Myocyte (in vitro differentiated cells): ENCODE data around the gene ZNF3. TPM values are rescaled to one million over a fixed set of nuclear protein-coding genes. Genes with fewer than 3 reads are reported as not detected.
A peak's percentile ranks its signal among the peaks of the same experiment; 100 is the strongest.

Experiments used
- DNase-seq: peaks from one replicate; pipeline ENCODE4 v3.0.0-alpha.2; 2012; ENCODE audit warnings: low read depth
- total RNA-seq: library from RNA; depleted of rRNA; stranded (reverse); fragments of >200 nt; gene quantifications from 2 replicates; pipeline ENCODE4 v1.2.3, GENCODE V29; 2014

The ZNF3 gene
- total RNA-seq, 1 donor from 2014 or later = 40.7 TPM

DNA sequence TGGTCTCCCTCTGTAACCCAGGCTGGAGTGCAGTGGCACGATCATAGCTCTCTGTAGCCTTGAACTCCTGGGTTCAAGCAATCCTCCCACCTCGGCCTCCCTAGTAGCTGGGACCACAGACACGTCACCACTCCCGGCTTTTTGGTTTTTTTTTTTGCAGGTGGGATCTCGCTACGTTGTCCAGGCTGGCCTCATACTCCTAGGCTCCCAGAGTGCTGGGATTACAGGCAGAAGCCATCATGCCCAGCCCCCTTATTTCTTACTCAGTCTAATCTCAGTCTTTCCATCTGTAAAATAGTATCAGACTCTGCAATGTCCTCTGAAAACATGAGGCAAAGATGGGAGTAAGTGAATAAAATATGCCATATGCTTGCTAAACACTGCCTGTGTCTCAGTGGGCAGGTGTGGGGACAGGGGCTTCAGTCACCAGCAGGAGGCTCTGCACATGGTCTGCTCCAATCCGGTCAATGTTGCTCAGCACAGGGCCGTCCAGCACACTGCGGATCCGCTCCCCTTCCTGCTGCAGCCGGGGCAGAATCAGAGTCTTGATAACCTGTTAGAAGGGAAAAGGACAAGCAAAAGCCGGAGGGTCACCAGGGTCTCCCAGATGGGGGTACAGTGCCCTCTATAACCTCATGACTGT, 28.1 kb upstream of the ZNF3 start:
- no peak for DNase-seq

DNA sequence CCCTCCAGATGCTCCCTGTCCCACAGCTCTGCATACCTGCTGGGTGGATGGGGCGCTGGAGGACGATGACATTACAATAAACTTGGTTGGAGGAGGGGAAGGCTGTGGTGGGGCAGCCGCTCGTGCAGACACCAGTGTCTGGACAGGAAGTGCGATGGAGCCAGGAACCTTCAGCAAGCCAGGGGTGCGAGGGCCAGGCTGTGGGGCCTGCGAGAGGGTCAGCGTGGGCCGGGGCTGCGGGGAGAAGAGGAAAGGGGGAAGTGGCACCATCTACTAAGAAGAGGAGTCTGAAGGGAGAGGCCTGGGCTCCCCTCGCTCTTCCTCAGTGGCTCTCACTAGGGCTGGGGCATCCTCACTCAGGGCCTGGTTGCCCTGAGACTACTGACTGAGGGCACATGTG, 26.4 kb upstream of the ZNF3 start:
- no peak for DNase-seq

DNA sequence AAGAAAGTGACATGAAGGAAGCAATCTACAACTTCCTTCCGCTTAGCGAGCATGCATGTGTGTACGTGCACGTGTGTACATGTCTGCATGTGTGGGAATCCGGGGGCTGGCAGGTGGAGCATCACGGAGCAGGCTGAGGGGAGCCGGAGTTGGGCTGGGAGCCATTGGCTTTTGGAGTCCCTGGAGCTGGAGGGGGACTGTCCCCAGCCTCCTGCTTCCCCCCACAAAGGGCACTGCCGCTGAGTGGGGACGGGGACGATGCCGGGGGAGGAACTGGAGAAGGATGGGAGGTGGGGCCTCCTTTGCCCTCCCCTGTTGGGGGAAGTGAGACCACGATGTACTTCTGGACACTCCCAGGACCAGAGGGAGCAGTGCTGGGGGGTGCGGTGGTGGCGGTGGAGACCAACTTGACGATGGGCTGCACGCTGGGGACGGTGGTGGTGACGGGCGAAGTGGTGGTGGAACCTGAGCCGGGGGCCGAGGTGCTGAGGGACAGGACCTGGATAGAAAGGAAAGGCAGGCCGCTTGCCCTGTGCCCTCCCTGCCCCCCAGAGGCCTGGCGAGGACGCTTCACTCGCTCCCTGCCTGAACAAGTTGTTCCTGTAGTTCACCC, 25.7 kb upstream of the ZNF3 start:
- no peak for DNase-seq

DNA sequence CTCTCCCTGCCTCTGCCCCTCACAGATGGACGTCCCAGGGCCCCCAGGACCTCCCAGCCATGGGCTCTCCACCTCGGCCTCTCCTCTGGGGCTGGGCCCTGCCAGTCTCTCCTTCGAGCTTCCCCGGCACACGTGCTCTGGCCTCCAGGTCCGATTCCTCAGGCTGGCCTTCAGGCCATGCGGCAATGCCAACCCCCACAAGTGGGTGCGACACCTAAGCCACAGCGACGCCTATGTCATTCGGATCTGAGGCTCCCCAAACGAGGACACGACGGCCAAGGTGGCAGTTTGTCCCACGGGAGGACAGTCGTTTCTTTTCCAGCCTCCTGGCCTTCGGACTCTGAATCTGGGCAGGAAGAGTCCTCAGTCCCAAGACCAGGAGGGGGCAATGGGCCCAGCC, 25.1 kb upstream of the ZNF3 start:
- DNase-seq = no peak

DNA sequence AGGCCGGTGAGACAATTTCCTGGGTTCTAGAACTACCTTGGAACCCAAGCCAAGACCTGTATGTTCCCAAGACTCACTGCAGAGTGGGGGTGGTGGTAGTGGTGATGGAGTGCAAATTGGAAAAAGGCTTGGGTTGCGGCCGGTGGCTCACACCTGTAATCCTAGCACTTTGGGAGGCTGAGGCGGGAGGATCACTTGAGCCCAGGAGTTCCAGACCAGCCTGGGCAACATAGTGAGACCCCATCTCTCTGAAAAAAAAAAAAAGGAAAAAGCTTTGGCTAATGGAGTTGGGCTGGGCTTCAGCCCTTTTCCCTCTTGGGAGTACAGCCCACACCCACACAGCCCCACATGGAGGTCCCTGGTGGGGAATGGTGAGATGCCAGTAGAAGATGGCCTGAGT, 24.0 kb upstream of the ZNF3 start:
- DNase-seq = no peak

DNA sequence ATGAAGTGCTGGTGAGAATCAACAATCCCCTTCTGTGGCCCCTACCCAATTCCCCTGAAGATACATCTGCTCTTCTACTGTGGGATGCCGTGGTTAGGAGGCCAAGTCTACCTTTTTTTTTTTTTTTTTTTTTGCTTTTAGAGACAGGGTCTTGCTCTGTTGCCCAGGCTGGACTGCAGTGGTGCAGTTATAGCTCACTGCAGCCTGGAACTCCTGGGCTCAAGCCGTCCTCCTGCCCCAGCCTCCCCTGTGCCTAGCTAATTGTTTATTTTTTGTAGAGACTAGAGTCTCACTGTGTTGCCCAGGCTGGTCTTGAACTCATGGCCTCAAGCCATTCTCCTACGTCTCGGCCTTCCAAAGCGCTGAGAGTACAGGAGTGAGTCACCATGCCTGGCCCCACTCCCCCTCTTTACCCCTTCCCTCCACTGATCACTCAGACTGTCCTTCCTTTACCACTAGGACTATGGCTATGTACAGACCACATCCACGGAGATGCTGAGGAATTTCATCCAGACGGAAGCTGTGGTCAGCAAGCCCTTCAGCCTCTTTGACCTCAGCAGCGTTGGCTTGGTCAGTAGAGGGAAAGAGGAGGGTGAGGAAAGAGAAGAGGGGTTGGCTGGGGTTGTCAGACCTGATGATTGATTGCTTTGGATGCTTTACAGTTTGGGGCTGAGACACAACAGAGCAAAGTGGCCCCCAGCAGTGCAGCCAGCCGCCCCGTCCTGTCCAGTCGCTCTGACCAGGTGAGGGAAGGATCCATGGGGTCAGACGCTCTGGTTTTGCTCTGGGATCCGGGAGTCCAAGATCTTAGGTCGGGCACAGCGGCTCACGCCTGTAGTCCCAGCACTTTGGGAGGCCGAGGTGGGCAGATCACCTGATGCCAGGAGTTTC, 21.7 kb upstream of the ZNF3 start:
- peak; percentile 56 for DNase-seq

DNA sequence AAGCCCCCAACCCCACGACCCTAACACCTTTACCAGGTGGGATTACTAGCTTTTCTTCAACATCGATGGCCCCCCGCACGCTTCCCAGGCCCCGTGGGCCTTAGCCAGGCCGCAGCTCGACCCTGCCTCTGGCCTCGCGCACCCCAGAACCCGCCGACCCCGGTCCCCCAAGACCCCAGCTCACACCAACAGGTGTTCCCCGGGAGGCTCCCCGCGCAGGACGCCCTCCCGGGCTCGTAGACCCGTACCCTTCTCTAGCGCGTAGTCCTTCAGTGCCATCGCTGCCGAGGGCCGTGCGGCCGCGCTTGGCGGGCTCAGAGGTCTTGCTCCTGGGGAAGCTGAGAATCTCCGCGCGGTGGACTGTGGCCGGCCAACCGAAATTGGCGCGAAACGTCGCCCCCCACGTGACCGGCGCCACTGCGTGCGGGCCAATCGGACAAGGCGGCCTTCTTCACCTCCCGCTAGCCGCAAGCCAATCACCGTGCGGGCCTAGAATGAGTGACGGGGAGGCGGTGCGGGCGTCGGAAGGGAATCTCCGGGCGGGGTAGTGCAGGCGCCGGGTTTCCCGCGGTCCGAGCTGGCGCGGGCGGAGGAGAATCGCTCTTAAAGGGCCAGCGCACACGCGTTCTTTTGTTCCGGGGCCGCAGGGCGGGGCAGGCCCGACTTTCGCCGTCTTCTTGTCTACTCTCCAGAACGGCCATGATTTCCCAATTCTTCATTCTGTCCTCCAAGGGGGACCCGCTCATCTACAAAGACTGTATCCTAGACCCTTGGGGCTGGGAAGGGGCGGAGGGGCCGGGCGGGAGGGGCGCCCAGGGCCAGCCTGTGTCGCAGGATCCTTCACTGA, 19.7 kb upstream of the ZNF3 start, which contains the start of the genes AP4M1 and MCM7:
TSS of gene AP4M1 (plus strand) at position 628 of the 847 bp plus-strand sequence. CDS start at position 700, 72 bp downstream.
TSS of gene MCM7 (minus strand) at position 382 of the 847 bp plus-strand sequence. CDS start at position 279, 103 bp downstream.
- DNase-seq = peak; percentile 100

DNA sequence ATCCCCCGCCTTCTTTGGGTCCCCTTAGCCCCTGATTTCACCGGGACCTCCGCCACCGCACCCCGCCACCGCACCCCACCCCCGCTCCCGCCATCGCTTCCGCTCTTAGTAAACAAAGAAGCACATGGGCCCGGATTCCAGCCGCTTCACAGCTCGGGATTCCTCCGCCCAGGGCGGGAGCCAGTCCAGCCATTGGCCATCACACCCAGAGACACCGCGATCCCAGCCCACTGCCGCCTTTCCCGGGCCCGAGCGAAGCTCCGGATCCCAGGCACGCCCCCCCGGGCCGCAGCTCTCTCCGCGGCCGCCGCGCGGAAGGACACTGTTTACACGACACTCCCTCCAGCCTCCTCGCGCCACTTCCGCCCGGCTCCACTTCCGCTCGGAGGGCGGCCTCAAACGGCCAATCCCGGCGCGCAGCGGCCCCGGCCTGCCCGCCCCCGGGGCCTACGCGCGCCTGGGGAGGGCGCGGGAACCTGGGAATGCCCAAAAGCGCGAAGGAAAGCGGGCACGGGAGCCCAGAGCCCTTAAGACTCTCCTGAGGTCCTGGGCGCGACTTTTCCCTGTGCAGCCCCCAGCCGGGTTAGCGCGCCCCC, 19.0 kb upstream of the ZNF3 start:
- peak; percentile 100 for DNase-seq

DNA sequence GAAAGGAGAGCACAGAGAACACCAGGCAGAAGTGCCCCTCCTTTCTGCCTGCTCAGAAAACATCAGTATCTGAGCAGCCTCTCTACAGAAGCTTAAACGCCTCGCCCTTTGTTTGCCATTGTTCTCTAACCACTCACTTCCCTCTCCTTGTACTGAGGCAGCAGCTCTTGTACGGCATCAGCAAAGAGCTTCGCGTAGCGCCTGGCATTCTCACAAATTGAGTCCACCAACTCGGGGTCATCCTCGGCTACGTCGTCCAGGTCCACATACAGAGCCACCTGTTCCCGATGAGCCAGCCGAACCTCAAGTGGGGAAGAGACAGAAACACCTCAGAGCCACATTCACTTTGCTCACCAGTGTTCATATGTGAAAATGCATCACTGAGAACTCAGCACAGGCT, 17.9 kb upstream of the ZNF3 start:
- DNase-seq = no peak

DNA sequence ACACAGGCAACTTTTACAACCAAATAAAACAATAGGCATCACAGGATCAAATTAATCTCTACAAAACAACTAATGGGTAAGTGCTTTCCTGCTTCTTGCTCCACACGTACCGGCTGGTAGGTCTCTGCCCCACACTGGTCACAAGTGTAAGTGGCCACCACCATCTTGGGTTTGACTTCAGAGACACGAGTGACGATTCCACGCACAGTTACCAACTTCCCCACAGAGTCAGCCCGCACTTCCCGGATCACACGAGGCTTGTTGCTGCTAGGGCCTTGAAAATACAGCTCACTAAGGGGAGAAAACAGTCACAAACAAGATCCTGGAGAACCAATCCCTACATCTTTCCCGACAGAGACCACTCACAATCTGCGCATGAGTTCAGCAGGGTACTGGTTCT, 17.4 kb upstream of the ZNF3 start:
- DNase-seq = no peak

DNA sequence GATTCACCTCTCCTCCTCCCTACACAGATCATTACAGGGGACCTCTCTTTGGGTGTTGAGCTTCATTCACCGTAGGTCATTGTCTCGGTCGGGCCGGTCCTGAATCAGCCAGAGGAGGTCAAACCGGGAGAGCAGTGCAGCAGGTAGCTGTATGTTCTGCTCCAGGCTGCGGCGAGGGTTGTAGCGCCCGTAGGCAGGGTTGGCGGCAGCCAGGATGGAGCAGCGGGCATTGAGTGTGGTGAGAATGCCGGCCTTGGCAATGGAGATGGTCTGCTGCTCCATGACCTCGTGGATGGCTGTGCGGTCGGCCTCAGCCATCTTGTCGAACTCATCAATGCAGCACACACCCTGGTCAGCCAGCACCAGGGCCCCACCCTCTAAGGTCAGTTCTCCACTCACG, 14.2 kb upstream of the ZNF3 start:
- DNase-seq = no peak

DNA sequence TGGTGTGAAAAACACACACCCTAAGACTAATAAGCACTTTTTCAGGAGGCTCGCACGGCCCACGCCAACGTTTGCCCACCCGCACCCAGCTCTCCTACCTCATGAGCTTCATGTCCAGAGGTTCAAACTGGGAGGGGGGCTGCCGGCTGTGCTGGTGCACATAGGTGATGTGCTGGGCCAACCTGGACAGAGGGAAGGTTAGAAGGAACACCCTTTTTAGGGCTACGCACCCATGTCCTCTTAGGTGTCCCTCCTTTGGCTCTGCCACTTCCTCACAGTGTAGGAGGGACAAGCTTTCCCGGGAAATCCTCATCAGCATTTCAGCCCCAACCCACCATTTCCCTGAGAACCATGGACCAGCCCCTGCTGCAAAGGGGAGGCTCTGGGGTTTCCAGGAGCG, 13.8 kb upstream of the ZNF3 start:
- DNase-seq = no peak

DNA sequence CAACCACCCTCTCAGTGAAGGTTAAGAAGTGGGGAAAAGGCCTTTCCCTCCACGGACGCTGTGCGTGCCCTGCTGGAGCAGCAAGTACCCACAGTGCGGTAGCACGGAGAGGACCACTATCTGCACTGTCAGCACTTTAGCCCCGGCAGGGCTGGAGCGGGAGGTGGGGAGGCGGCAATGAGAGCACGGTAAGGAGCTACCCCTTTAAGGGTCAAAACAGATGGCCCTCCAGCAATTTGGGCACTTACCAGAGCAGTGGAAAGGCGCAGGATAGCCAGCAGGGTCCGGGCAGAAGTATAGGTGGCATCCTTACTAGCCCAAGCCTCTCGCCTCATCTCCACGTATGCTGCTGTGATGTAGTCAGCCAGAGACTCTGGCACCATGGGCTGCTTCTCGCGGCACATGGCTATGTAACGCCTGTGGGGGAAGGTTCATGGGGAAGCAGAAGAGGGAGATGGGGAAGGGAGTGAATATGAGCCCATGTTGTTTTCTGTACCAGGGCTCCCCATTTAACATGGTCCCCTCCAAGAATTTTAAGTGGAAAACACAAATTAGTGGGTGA, 12.5 kb upstream of the ZNF3 start:
- no peak for DNase-seq

DNA sequence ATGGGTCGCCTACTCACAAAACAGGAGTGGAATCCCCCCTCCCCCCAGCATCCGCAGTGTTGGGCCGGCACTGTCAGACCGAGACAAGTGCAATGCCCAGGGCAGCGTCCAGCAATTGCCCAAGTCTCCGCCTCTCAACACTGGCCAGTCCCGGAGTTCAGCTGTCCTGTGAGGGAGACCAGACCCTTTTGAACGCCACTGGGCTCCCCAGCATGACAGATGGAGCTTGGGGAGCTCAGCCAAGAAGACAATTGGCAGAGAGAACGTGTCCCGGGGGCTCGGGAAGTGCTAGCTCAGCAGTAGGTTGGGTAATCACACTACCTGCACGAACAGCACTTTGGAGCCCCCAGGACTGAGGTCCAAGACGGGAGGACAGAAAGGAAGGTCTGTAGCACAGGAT, 12.0 kb upstream of the ZNF3 start:
- peak; percentile 82 for DNase-seq

DNA sequence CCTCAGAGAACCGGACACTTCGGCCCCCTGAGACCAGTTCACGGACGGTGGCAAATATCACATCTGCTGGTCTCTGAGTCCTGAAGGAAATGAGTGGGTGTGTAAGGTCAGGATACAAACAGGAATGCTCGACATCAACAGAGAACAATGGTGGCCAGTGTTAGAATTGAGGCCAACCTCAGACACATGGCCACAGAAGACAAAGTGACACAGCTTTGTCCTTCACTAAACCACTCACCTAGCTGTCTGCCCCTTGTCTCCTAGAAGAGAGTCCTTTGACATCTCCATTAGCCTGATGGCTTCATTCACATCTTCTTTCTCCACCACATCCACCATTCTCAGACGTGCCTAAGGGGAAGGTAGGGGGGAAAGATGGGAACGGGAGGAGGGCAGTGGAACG, 11.5 kb upstream of the ZNF3 start:
- DNase-seq = no peak

DNA sequence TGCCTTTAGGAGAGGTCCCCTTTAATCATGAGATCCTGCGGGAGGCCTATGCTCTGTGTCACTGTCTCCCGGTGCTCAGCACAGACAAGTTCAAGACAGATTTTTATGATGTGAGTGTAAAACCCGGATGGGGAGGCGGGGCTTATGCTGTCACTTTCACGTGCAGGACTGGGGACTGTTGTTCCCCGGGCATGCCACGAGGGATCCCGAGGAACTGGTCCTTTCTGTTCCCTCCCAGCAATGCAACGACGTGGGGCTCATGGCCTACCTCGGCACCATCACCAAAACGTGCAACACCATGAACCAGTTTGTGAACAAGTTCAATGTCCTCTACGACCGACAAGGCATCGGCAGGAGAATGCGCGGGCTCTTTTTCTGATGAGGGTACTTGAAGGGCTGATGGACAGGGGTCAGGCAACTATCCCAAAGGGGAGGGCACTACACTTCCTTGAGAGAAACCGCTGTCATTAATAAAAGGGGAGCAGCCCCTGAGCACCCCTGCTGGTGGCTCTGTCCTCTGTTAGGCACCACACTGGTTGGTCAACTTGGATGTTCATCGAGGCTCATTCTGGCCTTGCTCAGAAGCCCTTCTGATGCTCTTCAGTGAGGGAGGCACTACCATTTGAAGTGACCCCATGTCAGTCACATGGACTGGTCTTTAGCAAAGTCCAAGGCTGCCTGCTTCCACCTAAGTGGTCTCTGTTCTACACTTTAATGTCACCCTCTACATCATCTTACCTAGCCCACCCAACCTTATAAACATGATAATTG, 10.1 kb upstream of the ZNF3 start:
- DNase-seq = no peak

DNA sequence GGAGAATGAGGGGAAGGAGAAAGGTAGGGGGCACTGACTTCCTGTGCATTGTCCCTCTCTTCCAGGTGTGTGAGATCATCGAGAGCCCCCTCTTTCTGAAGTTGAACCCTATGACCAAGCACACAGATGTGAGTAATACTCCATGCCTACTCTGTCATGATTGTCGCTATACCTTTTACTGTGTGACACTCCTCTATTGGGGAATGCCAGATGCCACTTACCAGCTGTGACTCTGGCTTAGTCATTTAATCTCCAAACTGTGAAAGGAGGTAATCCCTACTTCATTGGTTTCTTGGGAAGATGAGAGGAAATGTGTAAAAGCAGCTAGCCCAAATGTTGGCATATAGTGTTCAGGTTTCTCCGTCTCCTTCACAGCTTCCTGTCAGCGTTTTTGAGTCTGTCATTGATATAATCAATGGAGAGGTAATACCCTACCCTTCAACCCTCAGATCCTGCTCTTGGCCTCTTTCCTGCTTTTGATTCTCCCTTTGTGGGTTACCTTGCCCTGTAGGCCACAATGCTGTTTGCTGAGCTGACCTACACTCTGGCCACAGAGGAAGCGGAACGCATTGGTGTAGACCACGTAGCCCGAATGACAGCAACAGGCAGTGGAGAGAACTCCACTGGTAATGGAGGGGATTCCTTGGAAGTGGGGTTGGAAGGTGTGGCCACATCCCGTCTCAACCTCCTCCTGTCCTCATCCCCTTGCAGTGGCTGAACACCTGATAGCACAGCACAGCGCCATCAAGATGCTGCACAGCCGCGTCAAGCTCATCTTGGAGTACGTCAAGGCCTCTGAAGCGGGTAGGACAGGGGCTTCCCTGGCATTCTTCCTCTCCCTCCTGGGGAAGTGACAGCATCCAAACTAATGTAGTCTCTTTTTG, 9.2 kb upstream of the ZNF3 start:
- no peak for DNase-seq

DNA sequence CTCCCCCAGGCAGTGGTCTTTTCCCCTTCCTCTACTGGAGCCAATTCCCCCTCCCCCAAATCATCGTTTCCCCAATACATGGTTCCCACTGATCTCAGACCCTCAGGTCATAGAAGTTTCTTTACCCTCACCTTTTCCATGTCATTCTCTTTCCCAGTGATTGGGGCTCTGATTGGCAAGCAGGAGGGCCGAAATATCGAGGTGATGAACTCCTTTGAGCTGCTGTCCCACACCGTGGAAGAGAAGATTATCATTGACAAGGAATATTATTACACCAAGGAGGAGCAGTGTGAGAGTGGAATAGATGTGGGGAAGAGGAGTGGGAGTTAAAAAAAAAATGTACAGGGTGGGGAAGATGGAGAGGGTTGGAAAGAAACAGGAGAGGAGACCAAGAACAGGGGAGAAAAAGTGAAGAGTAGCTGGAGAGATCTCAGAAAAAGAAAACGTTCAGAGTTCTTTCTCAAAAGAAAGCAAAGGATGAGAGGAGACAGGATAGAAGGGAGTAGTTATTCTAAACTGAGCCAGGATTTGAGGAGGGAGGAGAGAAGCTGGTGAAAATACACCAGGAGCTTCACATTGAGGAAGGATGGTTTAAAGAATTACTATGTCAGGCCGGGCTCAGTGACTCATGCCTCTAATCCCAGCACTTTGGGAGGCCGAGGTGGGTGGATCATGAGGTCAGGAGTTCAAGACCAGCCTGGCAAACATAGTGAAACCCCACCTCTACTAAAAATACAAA, 8.1 kb upstream of the ZNF3 start:
- no peak for DNase-seq
